Activated naive CD4-positive, alpha-beta T cell treated with anti-CD3 and anti-CD28 coated beads, Interleukin-2, amount 10 ng/mL, durations not matched to agents 7 days and 5 days (primary cell): ENCODE measurements around the gene EVPLL.
A peak's percentile ranks its signal among the peaks of the same experiment; 100 is the strongest.
"Not testable (repeated sequence)": the region's sequence is repeated elsewhere in the genome, so short reads cannot be mapped to it uniquely, and the experiment has no call there.

Experiments
- CTCF ChIA-PET: fragments of 350-600 bp; sonication (Branson Sonifier 250); formaldehyde crosslinking; loops from one replicate; lab custom pipeline; 2021; ENCODE audit warnings: antibody characterized with exemption; lab: Charles Lee
- DNase-seq: peaks from one replicate; pipeline ENCODE4 v3.0.0-alpha.2; 2020
- H3K27ac Mint-ChIP-seq: one replicate; pipeline ENCODE4 v1.8.0; 2021; ENCODE audit warnings: mild to moderate bottlenecking, moderate library complexity, mixed read lengths
- H3K27me3 Mint-ChIP-seq: one replicate; pipeline ENCODE4 v1.8.0; 2021; ENCODE audit warnings: mild to moderate bottlenecking, mixed read lengths
- H3K36me3 Mint-ChIP-seq: one replicate; pipeline ENCODE4 v1.8.0; 2021; ENCODE audit warnings: mixed read lengths
- H3K4me1 Mint-ChIP-seq: one replicate; pipeline ENCODE4 v1.8.0; 2021; ENCODE audit warnings: mixed read lengths
- H3K4me3 Mint-ChIP-seq: one replicate; pipeline ENCODE4 v1.8.0; 2021; ENCODE audit warnings: mild to moderate bottlenecking, moderate library complexity, mixed read lengths
- H3K9me3 Mint-ChIP-seq: one replicate; pipeline ENCODE4 v1.8.0; 2021; ENCODE audit warnings: mixed read lengths

The EVPLL gene

DNA sequence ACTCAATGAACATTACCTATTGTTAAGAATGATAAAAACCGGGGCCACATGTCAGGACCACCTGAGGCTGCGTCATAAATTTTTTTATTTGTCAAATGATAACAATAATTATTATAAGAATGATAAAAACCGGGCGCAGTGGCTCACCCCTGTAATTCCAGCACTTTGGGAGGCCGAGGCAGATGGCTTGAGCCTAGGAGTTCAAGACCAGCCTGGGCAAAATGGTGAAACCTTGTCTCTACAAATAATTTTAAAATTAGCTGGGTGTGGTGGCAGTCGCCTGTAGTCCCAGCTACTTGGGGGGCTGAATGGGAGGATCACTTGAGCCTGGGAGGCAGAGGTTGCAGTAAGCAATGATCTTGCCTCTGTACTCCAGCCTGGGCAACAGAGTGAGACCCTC, 13.4 kb upstream of the EVPLL start:
- Mint-ChIP-seq H3K4me1 (peaks cover 27% of the 10 kb centered on the region), H3K9me3 (no peaks in the 10 kb centered on the region), H3K4me3 (peak overlapping the region; percentile 26), H3K27me3 (peaks cover 19% of the 10 kb centered on the region), H3K27ac (no peak overlapping the region), H3K36me3 (peaks cover 5% of the 10 kb centered on the region)
- DNase-seq: no peak
- CTCF ChIA-PET: no interaction called here

DNA sequence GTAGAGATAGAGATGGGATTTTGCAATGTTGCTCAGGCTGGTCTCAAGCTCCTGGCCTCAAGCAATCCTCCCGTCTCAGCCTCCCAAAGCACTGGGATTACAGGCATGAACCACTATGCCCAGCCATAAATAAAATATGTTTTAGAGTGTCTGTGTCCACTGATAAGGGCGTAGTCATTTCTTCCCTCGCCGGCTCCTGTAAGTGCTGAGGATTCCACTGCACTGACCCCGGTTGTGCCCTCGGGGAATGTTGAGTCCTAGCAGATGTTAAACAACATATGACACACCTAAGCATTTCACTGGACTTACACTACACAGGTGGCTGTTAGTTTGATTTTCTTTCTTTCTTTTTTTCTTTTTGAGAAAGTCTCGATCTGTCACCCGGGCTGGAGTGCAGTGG, 8.6 kb upstream of the EVPLL start:
- Mint-ChIP-seq H3K36me3 (no peaks in the 10 kb centered on the region), H3K27me3 (peaks cover 43% of the 10 kb centered on the region), H3K27ac (no peak overlapping the region), H3K4me1 (no peaks in the 10 kb centered on the region), H3K9me3 (no peaks in the 10 kb centered on the region), H3K4me3 (no peak overlapping the region)
- CTCF ChIA-PET: no interaction called here
- DNase-seq: no peak

DNA sequence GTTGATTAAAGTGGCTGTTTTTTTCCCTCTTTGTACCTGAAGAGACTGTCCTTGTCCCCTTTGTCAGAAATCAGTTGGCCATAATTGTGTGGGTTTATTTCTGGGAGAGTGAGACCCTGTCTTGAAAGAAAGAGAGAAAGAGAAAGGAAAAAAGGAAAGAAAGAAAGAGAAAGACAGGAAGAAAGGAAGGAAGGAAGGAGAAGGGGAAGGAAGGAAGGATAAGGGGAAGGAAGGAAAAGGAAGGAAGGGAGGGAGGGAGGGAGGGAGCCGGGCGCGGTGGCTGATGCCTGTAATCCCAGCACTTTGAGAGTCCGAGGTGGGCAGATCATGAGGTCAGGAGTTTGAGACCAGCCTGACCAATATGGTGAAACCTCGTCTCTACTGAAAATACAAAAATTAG, 6.8 kb upstream of the EVPLL start:
- no peak overlapping the region for H3K27ac Mint-ChIP-seq
- H3K4me3 Mint-ChIP-seq: no peak overlapping the region
- CTCF ChIA-PET: no interaction called here
- no peaks in the 10 kb centered on the region for H3K9me3 Mint-ChIP-seq
- no peaks in the 10 kb centered on the region for H3K4me1 Mint-ChIP-seq
- H3K36me3 Mint-ChIP-seq: no peaks in the 10 kb centered on the region
- peaks cover 48% of the 10 kb centered on the region for H3K27me3 Mint-ChIP-seq
- DNase-seq: no peak

DNA sequence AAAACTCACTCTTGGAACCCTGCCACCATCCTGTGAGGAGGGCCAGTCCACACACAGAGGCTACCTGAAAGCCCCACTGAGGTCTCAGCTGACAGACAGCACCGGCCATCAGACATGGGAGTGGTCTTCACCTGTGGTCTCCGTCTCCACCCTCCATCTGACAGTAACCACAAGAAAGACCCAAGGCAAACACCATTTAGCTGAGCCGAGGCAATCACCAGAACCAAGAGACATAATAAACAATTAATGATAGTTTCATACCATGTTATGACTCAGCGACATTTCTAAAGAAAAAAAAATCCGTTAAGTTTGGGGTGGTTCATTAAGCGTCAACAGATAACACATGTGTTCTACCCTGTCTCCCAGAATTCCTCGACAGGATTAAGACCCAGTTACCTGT, 6.1 kb upstream of the EVPLL start:
- CTCF ChIA-PET: no interaction called here
- no peaks in the 10 kb centered on the region for H3K36me3 Mint-ChIP-seq
- no peak for DNase-seq
- no peaks in the 10 kb centered on the region for H3K4me1 Mint-ChIP-seq
- H3K9me3 Mint-ChIP-seq: no peaks in the 10 kb centered on the region
- H3K4me3 Mint-ChIP-seq: no peak overlapping the region
- H3K27ac Mint-ChIP-seq: no peak overlapping the region
- H3K27me3 Mint-ChIP-seq: peaks cover 50% of the 10 kb centered on the region

- H3K4me1 Mint-ChIP-seq, H3K4me3 Mint-ChIP-seq, DNase-seq, CTCF ChIA-PET, H3K27ac Mint-ChIP-seq, H3K9me3 Mint-ChIP-seq, H3K36me3 Mint-ChIP-seq: not testable (repeated sequence)
- H3K27me3 Mint-ChIP-seq: peaks cover 47% of the 10 kb centered on the region
Observed at GRCh38 chr17:18373181-18373580, 4.4 kb upstream of the EVPLL start.

DNA sequence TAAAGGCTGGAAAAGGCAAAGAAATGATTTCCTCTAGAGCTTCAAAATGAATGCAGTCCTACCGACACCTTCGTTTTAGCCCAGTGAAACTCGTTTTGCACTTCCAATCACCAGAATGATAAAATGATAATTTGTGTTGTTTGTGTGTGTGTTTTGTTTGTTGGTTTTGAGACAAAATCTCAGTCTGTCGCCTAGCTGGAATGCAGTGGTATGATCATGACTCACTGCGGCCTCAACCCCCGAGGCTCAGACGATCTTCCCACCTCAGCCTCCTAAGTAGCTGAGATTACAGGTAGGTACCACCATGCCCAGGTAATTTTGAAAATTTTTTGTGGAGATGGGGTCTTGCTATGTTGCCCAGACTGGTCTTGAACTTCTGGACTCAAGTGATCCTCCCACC, 3.4 kb upstream of the EVPLL start:
- H3K4me1 Mint-ChIP-seq: peaks cover 4% of the 10 kb centered on the region
- H3K27ac Mint-ChIP-seq: no peak overlapping the region
- H3K4me3 Mint-ChIP-seq: no peak overlapping the region
- CTCF ChIA-PET: no interaction called here
- H3K9me3 Mint-ChIP-seq: no peaks in the 10 kb centered on the region
- no peaks in the 10 kb centered on the region for H3K36me3 Mint-ChIP-seq
- no peak for DNase-seq
- peaks cover 40% of the 10 kb centered on the region for H3K27me3 Mint-ChIP-seq

- CTCF ChIA-PET: no interaction called here
- Mint-ChIP-seq H3K4me3 (no peak overlapping the region), H3K27ac (no peak overlapping the region), H3K9me3 (no peaks in the 10 kb centered on the region), H3K36me3 (no peaks in the 10 kb centered on the region), H3K4me1 (peaks cover 7% of the 10 kb centered on the region), H3K27me3 (peaks cover 52% of the 10 kb centered on the region)
- no peak for DNase-seq
Observed at GRCh38 chr17:18378205-18378505, 577 bp downstream of the EVPLL start.

GRCh38 chr17:18378614-18379013, 1.0 kb downstream of the EVPLL start:
- H3K9me3 Mint-ChIP-seq, H3K4me1 Mint-ChIP-seq, CTCF ChIA-PET, DNase-seq, H3K4me3 Mint-ChIP-seq, H3K27ac Mint-ChIP-seq, H3K36me3 Mint-ChIP-seq: not testable (repeated sequence)
- H3K27me3 Mint-ChIP-seq: peaks cover 56% of the 10 kb centered on the region

GRCh38 chr17:18379246-18380146, 1.9 kb downstream of the EVPLL start:
- no peak for DNase-seq

GRCh38 chr17:18380471-18381157, 3.0 kb downstream of the EVPLL start:
- CTCF ChIA-PET: no interaction called here

More at GRCh38 chr17:18379246-18380146, 1.9 kb downstream of the EVPLL start:
- H3K27ac Mint-ChIP-seq: no peak overlapping the region
- no peaks in the 10 kb centered on the region for H3K36me3 Mint-ChIP-seq
- H3K4me3 Mint-ChIP-seq: no peak overlapping the region
- peaks cover 65% of the 10 kb centered on the region for H3K27me3 Mint-ChIP-seq
- no peaks in the 10 kb centered on the region for H3K9me3 Mint-ChIP-seq
- CTCF ChIA-PET: no interaction called here
- peaks cover 7% of the 10 kb centered on the region for H3K4me1 Mint-ChIP-seq

DNA sequence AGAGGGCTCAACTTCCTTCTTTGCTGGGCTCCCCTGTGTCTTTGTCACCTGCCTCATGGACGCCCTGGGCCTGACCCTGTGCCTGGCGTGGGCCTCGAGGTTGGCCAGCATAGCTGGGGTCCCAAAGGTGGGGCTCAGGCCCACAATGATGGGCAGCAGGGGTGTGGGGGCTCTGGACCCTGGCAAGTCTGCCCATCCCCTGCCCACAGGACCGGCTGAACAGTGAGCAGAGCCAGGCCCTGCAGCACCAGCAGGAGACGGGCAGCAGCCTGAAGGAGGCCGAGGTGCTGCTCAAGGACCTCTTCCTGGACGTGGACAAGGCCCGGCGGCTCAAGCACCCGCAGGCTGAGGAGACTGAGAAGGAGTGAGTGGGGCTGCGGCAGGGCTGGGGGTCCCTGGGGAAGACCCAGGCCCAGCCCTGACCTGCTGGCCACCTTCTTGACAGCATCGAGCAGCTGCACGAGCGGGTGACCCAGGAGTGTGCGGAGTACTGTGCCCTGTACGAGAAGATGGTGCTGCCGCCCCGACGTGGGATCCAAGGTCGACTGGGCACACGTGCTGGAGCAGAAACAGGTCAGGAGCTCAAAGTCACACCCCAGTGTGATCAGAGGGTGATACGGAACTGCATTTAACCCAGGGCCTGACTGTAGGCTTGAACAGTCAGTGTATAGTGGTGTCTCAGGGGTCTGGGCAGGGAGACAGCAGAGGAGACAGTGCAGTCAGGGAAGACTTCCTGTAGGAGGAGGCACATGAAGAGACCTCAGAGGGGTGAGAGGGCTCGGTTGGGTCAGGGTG, 3.8 kb downstream of the EVPLL start:
- Mint-ChIP-seq H3K36me3 (no peaks in the 10 kb centered on the region), H3K9me3 (no peaks in the 10 kb centered on the region), H3K4me3 (no peak overlapping the region), H3K27ac (no peak overlapping the region), H3K27me3 (peaks cover 74% of the 10 kb centered on the region), H3K4me1 (peaks cover 7% of the 10 kb centered on the region)
- CTCF ChIA-PET: no interaction called here
- no peak for DNase-seq

More at GRCh38 chr17:18380471-18381157, 3.0 kb downstream of the EVPLL start:
- H3K4me1 Mint-ChIP-seq: peaks cover 7% of the 10 kb centered on the region
- H3K27ac Mint-ChIP-seq: no peak overlapping the region
- no peaks in the 10 kb centered on the region for H3K9me3 Mint-ChIP-seq
- H3K27me3 Mint-ChIP-seq: peaks cover 70% of the 10 kb centered on the region
- H3K4me3 Mint-ChIP-seq: no peak overlapping the region
- H3K36me3 Mint-ChIP-seq: no peaks in the 10 kb centered on the region
- DNase-seq: no peak

GRCh38 chr17:18381953-18382245, 4.3 kb downstream of the EVPLL start:
- DNase-seq: no peak
- CTCF ChIA-PET: no interaction called here
- peaks cover 74% of the 10 kb centered on the region for H3K27me3 Mint-ChIP-seq
- H3K9me3 Mint-ChIP-seq: no peaks in the 10 kb centered on the region
- no peaks in the 10 kb centered on the region for H3K36me3 Mint-ChIP-seq
- no peak overlapping the region for H3K4me3 Mint-ChIP-seq
- H3K27ac Mint-ChIP-seq: no peak overlapping the region
- peaks cover 7% of the 10 kb centered on the region for H3K4me1 Mint-ChIP-seq

DNA sequence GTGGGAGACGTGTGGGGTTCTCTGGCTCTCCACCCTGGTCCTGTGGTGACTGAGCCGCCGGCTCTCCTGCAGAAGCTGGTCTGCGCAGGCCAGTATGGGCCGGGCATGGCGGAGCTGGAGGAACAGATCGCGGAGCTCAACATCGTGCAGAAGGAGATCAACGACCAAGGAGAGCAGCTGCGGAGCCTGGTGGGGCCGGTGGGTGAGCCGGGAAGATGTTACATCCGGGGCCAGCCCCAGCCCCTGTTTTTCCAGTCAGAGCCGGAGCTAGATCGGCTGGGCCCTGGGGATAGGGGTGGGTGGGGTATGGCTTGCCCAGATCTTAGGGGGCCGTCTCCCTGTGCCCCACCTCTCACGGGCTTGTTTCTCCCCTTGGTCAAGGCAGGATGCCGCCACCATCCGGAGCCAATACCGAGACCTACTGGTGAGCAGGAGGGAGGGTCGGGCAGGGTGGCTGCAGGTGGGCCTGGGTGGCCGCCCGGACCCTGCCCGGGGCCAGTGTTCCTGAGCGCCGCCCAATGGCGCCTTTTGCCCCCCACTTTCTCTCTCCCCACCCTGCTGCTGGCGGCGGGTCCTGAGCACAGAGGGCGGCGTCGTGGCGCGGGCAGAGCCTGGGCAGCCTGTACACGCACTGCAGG, 5.0 kb downstream of the EVPLL start:
- no peak for DNase-seq
- CTCF ChIA-PET: no interaction called here
- Mint-ChIP-seq H3K27ac (no peak overlapping the region), H3K36me3 (no peaks in the 10 kb centered on the region), H3K4me3 (no peak overlapping the region), H3K4me1 (peaks cover 5% of the 10 kb centered on the region), H3K9me3 (no peaks in the 10 kb centered on the region), H3K27me3 (peaks cover 74% of the 10 kb centered on the region)

- H3K4me3 Mint-ChIP-seq, H3K36me3 Mint-ChIP-seq, H3K27ac Mint-ChIP-seq, H3K4me1 Mint-ChIP-seq, H3K9me3 Mint-ChIP-seq, CTCF ChIA-PET: not testable (repeated sequence)
- H3K27me3 Mint-ChIP-seq: peaks cover 75% of the 10 kb centered on the region
- peak; percentile 36 for DNase-seq
Observed at GRCh38 chr17:18383079-18383481, 5.5 kb downstream of the EVPLL start.
